Transverse colon (tissue), 3 donors: ENCODE results near the gene MPV17L.

ENCODE experiments used
- POLR2A ChIP-seq: fragments of 450-650 bp; IDR thresholded peaks from one replicate; pipeline ENCODE4 v1.6.1; 2016; ENCODE audit warnings: antibody characterized with exemption, mild to moderate bottlenecking, moderate library complexity
- TF ChIP-seq, protein P1 (sequence below), 5 experiments: fragments of 200-600 bp in 3 of 5; fragments of 450-650 bp in 2 of 5; sonication (generic) in 3 of 5; IDR thresholded peaks; 1 replicate in 2 of 5; 2 replicates in 3 of 5; pipeline ENCODE4 v1.5.1; 2016 to 2017; ENCODE audit warnings: antibody characterized with exemption in 5 of 5, inconsistent platforms in 3 of 5, mild to moderate bottlenecking in 2 of 5, moderate library complexity in 1 of 5

DNA sequence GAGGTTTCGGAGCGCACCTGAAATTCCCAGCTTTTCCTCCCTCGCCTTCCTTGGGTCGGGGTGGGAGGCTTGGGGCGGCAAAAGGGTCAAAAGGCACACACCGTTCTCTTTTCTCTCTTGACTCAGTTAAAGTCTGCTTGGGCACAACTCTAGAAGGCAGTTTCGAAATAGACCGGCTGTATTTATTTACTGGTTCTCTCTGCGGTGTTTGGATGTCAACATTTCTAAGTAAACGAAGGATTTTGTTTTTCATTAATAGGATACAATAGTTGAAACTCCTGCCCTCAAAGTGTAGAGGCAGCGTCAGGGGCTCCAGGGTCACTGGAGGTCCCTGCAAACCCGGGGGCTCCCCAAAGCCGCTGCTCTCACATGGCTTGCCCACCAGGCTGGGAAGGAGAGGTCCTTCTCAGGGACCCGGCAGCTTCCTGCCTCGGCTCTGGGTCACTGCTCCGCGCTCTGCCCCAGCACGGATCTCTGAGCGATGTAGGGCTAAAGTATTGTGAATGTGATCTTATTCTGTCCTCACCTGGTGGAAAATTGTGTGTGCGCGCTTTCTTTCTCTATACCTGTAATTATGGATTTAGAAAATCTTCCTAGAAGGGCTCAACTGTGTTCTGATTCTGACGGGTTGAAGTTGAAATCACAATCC, 39.8 kb downstream of the MPV17L start:
- TF ChIP-seq, protein P1, sequence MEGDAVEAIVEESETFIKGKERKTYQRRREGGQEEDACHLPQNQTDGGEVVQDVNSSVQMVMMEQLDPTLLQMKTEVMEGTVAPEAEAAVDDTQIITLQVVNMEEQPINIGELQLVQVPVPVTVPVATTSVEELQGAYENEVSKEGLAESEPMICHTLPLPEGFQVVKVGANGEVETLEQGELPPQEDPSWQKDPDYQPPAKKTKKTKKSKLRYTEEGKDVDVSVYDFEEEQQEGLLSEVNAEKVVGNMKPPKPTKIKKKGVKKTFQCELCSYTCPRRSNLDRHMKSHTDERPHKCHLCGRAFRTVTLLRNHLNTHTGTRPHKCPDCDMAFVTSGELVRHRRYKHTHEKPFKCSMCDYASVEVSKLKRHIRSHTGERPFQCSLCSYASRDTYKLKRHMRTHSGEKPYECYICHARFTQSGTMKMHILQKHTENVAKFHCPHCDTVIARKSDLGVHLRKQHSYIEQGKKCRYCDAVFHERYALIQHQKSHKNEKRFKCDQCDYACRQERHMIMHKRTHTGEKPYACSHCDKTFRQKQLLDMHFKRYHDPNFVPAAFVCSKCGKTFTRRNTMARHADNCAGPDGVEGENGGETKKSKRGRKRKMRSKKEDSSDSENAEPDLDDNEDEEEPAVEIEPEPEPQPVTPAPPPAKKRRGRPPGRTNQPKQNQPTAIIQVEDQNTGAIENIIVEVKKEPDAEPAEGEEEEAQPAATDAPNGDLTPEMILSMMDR (IDR thresholded peaks at IDR 0.05), result no peak
- TF ChIP-seq POLR2A, result no peak
